Keratinocyte (primary cell): ENCODE measurements around the gene SCMH1. TPM values are rescaled to one million over a fixed set of nuclear protein-coding genes. Genes with fewer than 3 reads are reported as not detected.

Experiments
- DNase-seq: peaks from one replicate; pipeline ENCODE4 v3.0.0-alpha.2; 2011; ENCODE audit warnings: low read depth, missing footprints, low spot score
- FAIRE-seq: peaks from 2 replicates; lab custom pipeline; 2011; peaks lifted over from hg19 to GRCh38; lab: Jason Lieb, UNC
- H2AFZ ChIP-seq: 2 replicates; pipeline ENCODE4 v1.6.0; 2012; ENCODE audit warnings: low read length, control low read depth, inconsistent platforms; ENCODE audit not compliant: control insufficient read depth
- H3K27ac ChIP-seq: 2 replicates; pipeline ENCODE4 v1.5.1; 2011; ENCODE audit warnings: low read length; ENCODE audit not compliant: control insufficient read depth, insufficient read depth
- H3K27me3 ChIP-seq: 3 replicates; pipeline ENCODE4 v1.6.0; 2011; ENCODE audit warnings: low read length; ENCODE audit not compliant: control insufficient read depth, insufficient read depth; ENCODE audit errors: extremely low read depth
- H3K36me3 ChIP-seq, 2 experiments: 2 replicates in 1 of 2; 3 replicates in 1 of 2; pipeline ENCODE4 v1.5.1; 2011; ENCODE audit warnings: low read length in 2 of 2, mild to moderate bottlenecking in 1 of 2; ENCODE audit not compliant: control insufficient read depth in 2 of 2, insufficient read depth in 2 of 2; ENCODE audit errors: extremely low read depth in 1 of 2
- H3K4me1 ChIP-seq: 3 replicates; pipeline ENCODE4 v1.5.1; 2011; ENCODE audit warnings: low read length; ENCODE audit not compliant: control insufficient read depth, insufficient read depth; ENCODE audit errors: extremely low read depth
- H3K4me2 ChIP-seq: 3 replicates; pipeline ENCODE4 v1.6.0; 2011; ENCODE audit warnings: low read depth, low read length; ENCODE audit not compliant: control insufficient read depth, insufficient read depth; ENCODE audit errors: extremely low read depth
- H3K4me3 ChIP-seq, 3 experiments: fragments of 200-600 bp in 1 of 3; sonication (generic) in 1 of 3; 2 replicates in 2 of 3; 3 replicates in 1 of 3; pipeline ENCODE4 v1.5.1; 2011 to 2016; ENCODE audit warnings: low read length in 3 of 3, mild to moderate bottlenecking in 3 of 3, control low read depth in 2 of 3, inconsistent platforms in 1 of 3, low read depth in 1 of 3, mixed read lengths in 1 of 3, mixed run types in 1 of 3, moderate library complexity in 1 of 3; ENCODE audit not compliant: control insufficient read depth in 2 of 3, insufficient read depth in 2 of 3; ENCODE audit errors: extremely low read depth in 1 of 3
- H3K79me2 ChIP-seq: 2 replicates; pipeline ENCODE4 v1.6.0; 2012; ENCODE audit warnings: low read length; ENCODE audit not compliant: control insufficient read depth, insufficient read depth
- H3K9ac ChIP-seq: 3 replicates; pipeline ENCODE4 v1.6.0; 2011; ENCODE audit warnings: low read length; ENCODE audit not compliant: control insufficient read depth, insufficient read depth; ENCODE audit errors: extremely low read depth
- H3K9me1 ChIP-seq: 3 replicates; pipeline ENCODE4 v1.6.0; 2011; ENCODE audit warnings: low read length; ENCODE audit not compliant: control insufficient read depth, insufficient read depth; ENCODE audit errors: extremely low read depth
- H3K9me3 ChIP-seq: 2 replicates; pipeline ENCODE4 v1.5.1; 2012; ENCODE audit warnings: low read depth, low read length; ENCODE audit not compliant: control insufficient read depth
- H4K20me1 ChIP-seq: 3 replicates; pipeline ENCODE4 v1.6.0; 2011; ENCODE audit warnings: low read length; ENCODE audit not compliant: control insufficient read depth, insufficient read depth; ENCODE audit errors: extremely low read depth
- CTCF ChIP-seq, 3 experiments: IDR thresholded peaks in 1 of 3; conservative IDR thresholded peaks in 1 of 3; optimal IDR thresholded peaks in 1 of 3; 2 replicates in 2 of 3; 3 replicates in 1 of 3; pipeline versions ENCODE3 to v1.5.1; 2011; ENCODE audit warnings: low read length in 3 of 3, mild to moderate bottlenecking in 3 of 3, moderate library complexity in 2 of 3, control low read depth in 1 of 3, inconsistent platforms in 1 of 3; ENCODE audit not compliant: insufficient read depth in 2 of 3; ENCODE audit errors: extremely low read depth in 1 of 3
- EZH2 ChIP-seq: IDR thresholded peaks from one replicate; pipeline ENCODE4 v1.6.1; 2012; ENCODE audit warnings: inconsistent platforms, mild to moderate bottlenecking, low read length, moderate library complexity
- dilution Hi-C: fragments of 300-500 bp; cut with MboI; formaldehyde crosslinking; loops from one replicate; pipeline ENCODE4 v1.7.0; 2020; ENCODE audit warnings: low sequenced_read_pairs; ENCODE audit not compliant: extremely low pct_ligation_motif_present
- polyA plus RNA-seq, 5 experiments: library from polyadenylated mRNA; depleted of rRNA in 3 of 5; stranded (reverse) in 3 of 5; stranded (forward) in 1 of 5; unstranded in 1 of 5; fragments of >200 nt; gene quantifications; 1 replicate in 1 of 5; 2 replicates in 3 of 5; 3 replicates in 1 of 5; pipeline versions ENCODE4 v1.2.1 to v1.2.3, GENCODE V29; 2011 to 2012; ENCODE audit warnings: missing spikeins in 2 of 5, low read depth in 1 of 5, low replicate concordance in 1 of 5

Gene SCMH1
- polyA plus RNA-seq, 1 donor (not counting 4 experiments of a cell fraction or from before 2014, with no cell fraction given), result 29.9 TPM

- dilution Hi-C loops, result no loop called here
- Histone ChIP-seq H2AFZ (no peak overlapping the region), H3K36me3 (no peaks in the 10 kb centered on the region), H4K20me1 (no peaks in the 10 kb centered on the region), H3K9ac (no peak overlapping the region), H3K9me1 (no peaks in the 10 kb centered on the region), H3K4me1 (no peaks in the 10 kb centered on the region), H3K27ac (no peak overlapping the region), H3K9me3 (no peaks in the 10 kb centered on the region), H3K4me2 (no peak overlapping the region), H3K79me2 (no peaks in the 10 kb centered on the region), H3K4me3 (no peak overlapping the region), H3K27me3 (peaks cover 12% of the 10 kb centered on the region)
- DNase-seq (no peak), FAIRE-seq (no peak)
- no peak for TF ChIP-seq EZH2
Observed at GRCh38 chr1:41275831-41276230, 33.7 kb upstream of the SCMH1 start.

- Histone ChIP-seq H3K9me3 (no peaks in the 10 kb centered on the region), H2AFZ (no peak overlapping the region), H3K4me3 (no peak overlapping the region), H3K4me2 (no peak overlapping the region), H3K36me3 (no peaks in the 10 kb centered on the region), H3K4me1 (no peaks in the 10 kb centered on the region), H3K9ac (no peak overlapping the region), H3K27ac (no peak overlapping the region), H4K20me1 (no peaks in the 10 kb centered on the region), H3K79me2 (no peaks in the 10 kb centered on the region), H3K27me3 (peaks cover 7% of the 10 kb centered on the region), H3K9me1 (no peaks in the 10 kb centered on the region)
- TF ChIP-seq CTCF (optimal IDR thresholded peaks at IDR 0.05 in 1 of 3, IDR thresholded peaks at IDR 0.05 in 1 of 3, conservative IDR thresholded peaks at IDR 0.05 in 1 of 3; ENCODE audit: extremely low read depth in 1 of 3, insufficient read depth in 2 of 3, low read length in 3 of 3) (no peak), EZH2 (no peak)
- DNase-seq (no peak), FAIRE-seq (no peak)
- dilution Hi-C loops, result no loop called here
Observed at GRCh38 chr1:41274752-41275545, 32.8 kb upstream of the SCMH1 start.
